Epithelial cell of prostate (primary cell): ENCODE measurements around the gene IRF6.

Experiments used
- DNase-seq: peaks from one replicate; pipeline ENCODE4 v3.0.0-alpha.2; 2011; ENCODE audit warnings: low read depth, low spot score
- H3K27ac ChIP-seq: fragments of 450-650 bp; 2 replicates; pipeline ENCODE4 v1.5.1; 2017; ENCODE audit warnings: mild to moderate bottlenecking

The IRF6 gene

GRCh38 chr1:209768354-209768774 is 37.6 kb downstream of the IRF6 start:
- peak overlapping the region; percentile 80 for H3K27ac ChIP-seq
- no peak for DNase-seq

- H3K27ac ChIP-seq = no peak overlapping the region
- DNase-seq = no peak
Observed at GRCh38 chr1:209767706-209768105, 38.2 kb downstream of the IRF6 start.

- no peak for DNase-seq
- no peak overlapping the region for H3K27ac ChIP-seq
Observed at GRCh38 chr1:209767096-209767495, 38.8 kb downstream of the IRF6 start.

GRCh38 chr1:209766051-209766450 is 39.9 kb downstream of the IRF6 start:
- DNase-seq = no peak
- H3K27ac ChIP-seq = no peak overlapping the region

- no peak for DNase-seq
- H3K27ac ChIP-seq = no peak overlapping the region
Observed at GRCh38 chr1:209761011-209761635, 44.8 kb downstream of the IRF6 start.

GRCh38 chr1:209759829-209760359 is 46.0 kb downstream of the IRF6 start:
- no peak overlapping the region for H3K27ac ChIP-seq
- no peak for DNase-seq

- H3K27ac ChIP-seq = no peak overlapping the region
- DNase-seq = no peak
Observed at GRCh38 chr1:209758400-209758799, 47.5 kb downstream of the IRF6 start.

GRCh38 chr1:209756615-209757445 is 49.1 kb downstream of the IRF6 start:
- no peak for DNase-seq
- no peak overlapping the region for H3K27ac ChIP-seq

- DNase-seq = no peak
- no peak within 1 kb of the TSS for H3K27ac ChIP-seq
Observed at GRCh38 chr1:209755926-209756614, 49.9 kb downstream of the IRF6 start, which contains the start of gene TRAF3IP3. Gene TRAF3IP3 (plus strand): TSS chr1:209756053. CDS start chr1:209760040, 3,987 bp downstream.

- no peak overlapping the region for H3K27ac ChIP-seq
- no peak for DNase-seq
Observed at GRCh38 chr1:209755256-209755655, 50.7 kb downstream of the IRF6 start.

- DNase-seq = no peak
- no peak overlapping the region for H3K27ac ChIP-seq
Observed at GRCh38 chr1:209752890-209753289, 53.1 kb downstream of the IRF6 start.

- no peak for DNase-seq
- H3K27ac ChIP-seq = no peak overlapping the region
Observed at GRCh38 chr1:209751627-209752231, 54.2 kb downstream of the IRF6 start.

GRCh38 chr1:209749670-209750323 is 56.1 kb downstream of the IRF6 start:
- H3K27ac ChIP-seq = no peak overlapping the region
- DNase-seq = no peak

- H3K27ac ChIP-seq = no peak overlapping the region
- DNase-seq = no peak
Observed at GRCh38 chr1:209749205-209749604, 56.7 kb downstream of the IRF6 start.

GRCh38 chr1:209748620-209749019 is 57.3 kb downstream of the IRF6 start:
- DNase-seq = no peak
- H3K27ac ChIP-seq = no peak overlapping the region

GRCh38 chr1:209747580-209748262 is 58.2 kb downstream of the IRF6 start:
- H3K27ac ChIP-seq = peak overlapping the region; percentile 29
- peak; percentile 95 for DNase-seq

- DNase-seq = no peak
Observed at GRCh38 chr1:209746451-209747165, 59.3 kb downstream of the IRF6 start.

GRCh38 chr1:209743145-209743482 is 62.8 kb downstream of the IRF6 start:
- no peak for DNase-seq
- H3K27ac ChIP-seq = no peak overlapping the region

More at GRCh38 chr1:209746451-209747165, 59.3 kb downstream of the IRF6 start:
- peak overlapping the region; percentile 29 for H3K27ac ChIP-seq
